HG03558 (cell line): Measurements from ENCODE around the gene SHKBP1.
"Not testable (repeated sequence)": the region's sequence is repeated elsewhere in the genome, so short reads cannot be mapped to it uniquely, and the experiment has no call there.

Experiments
- ATAC-seq: cut with Tn5 transposase; IDR thresholded peaks from one replicate; pipeline ENCODE4 v1.9.1; 2021; ENCODE audit warnings: moderate number of reproducible peaks; ENCODE audit not compliant: unreplicated experiment; ENCODE audit errors: extremely low read depth

SHKBP1 gene

GRCh38 chr19:40555978-40556689, 20.5 kb upstream of the SHKBP1 start:
- no peak for ATAC-seq

- no peak for ATAC-seq
These were observed 19.6 kb upstream of the SHKBP1 start for GRCh38 chr19:40556953-40557530.

GRCh38 chr19:40559394-40559793, 17.3 kb upstream of the SHKBP1 start:
- ATAC-seq = no peak

- ATAC-seq = no peak
These were observed 16.6 kb upstream of the SHKBP1 start for GRCh38 chr19:40560092-40560507.

GRCh38 chr19:40561947-40562346, 14.7 kb upstream of the SHKBP1 start:
- ATAC-seq = no peak

- not testable (repeated sequence) for ATAC-seq
These were observed 12.1 kb upstream of the SHKBP1 start for GRCh38 chr19:40564535-40564934.

GRCh38 chr19:40565355-40565754, 11.3 kb upstream of the SHKBP1 start:
- no peak for ATAC-seq

- ATAC-seq = no peak
These were observed 10.7 kb upstream of the SHKBP1 start for GRCh38 chr19:40565910-40566495.

GRCh38 chr19:40567040-40567749, 9.5 kb upstream of the SHKBP1 start:
- ATAC-seq = no peak

- ATAC-seq = no peak
These were observed 8.8 kb upstream of the SHKBP1 start for GRCh38 chr19:40567750-40568494.

- no peak for ATAC-seq
These were observed 6.2 kb upstream of the SHKBP1 start for GRCh38 chr19:40570313-40571004.

GRCh38 chr19:40571005-40571318, 5.7 kb upstream of the SHKBP1 start:
- ATAC-seq = no peak

- ATAC-seq = no peak
These were observed 4.7 kb upstream of the SHKBP1 start for GRCh38 chr19:40571831-40572495.

GRCh38 chr19:40575326-40575725, 1.3 kb upstream of the SHKBP1 start:
- no peak for ATAC-seq

GRCh38 chr19:40576151-40576584, 505 bp upstream of the SHKBP1 start:
- no peak for ATAC-seq

GRCh38 chr19:40578442-40578908, 1.8 kb downstream of the SHKBP1 start:
- no peak for ATAC-seq

- ATAC-seq = no peak
These were observed 3.9 kb downstream of the SHKBP1 start for GRCh38 chr19:40580619-40581018.

GRCh38 chr19:40581531-40581930, 4.9 kb downstream of the SHKBP1 start:
- no peak for ATAC-seq

GRCh38 chr19:40582467-40582866, 5.8 kb downstream of the SHKBP1 start:
- no peak for ATAC-seq
